ENCODE data around the gene LARGE1.

Gene LARGE1

GRCh38 chr22:33476206-33476605 is 444.1 kb downstream of the LARGE1 start:
- H3K9ac ChIP-seq (ENCODE audit: low read depth, low read length, poor library complexity, severe bottlenecking) = no peak overlapping the region
- H3K27me3 ChIP-seq (ENCODE audit: insufficient read depth, low read length, poor library complexity, severe bottlenecking) = no peaks in the 10 kb centered on the region
- H3K4me2 ChIP-seq (ENCODE audit: low read depth, low read length, poor library complexity, severe bottlenecking) = no peak overlapping the region
- no peak overlapping the region for H2AFZ ChIP-seq (ENCODE audit: low read length)
- no peaks in the 10 kb centered on the region for H3K4me1 ChIP-seq (ENCODE audit: insufficient read depth, low read length, poor library complexity, severe bottlenecking)
- no peaks in the 10 kb centered on the region for H3K9me2 ChIP-seq (replicated peaks; ENCODE audit: low read depth, low read length)
- TF ChIP-seq EZH2phosphoT487 (IDR thresholded peaks at IDR 0.05; ENCODE audit: borderline replicate concordance) (no peak), CTCF (conservative IDR thresholded peaks at IDR 0.05; ENCODE audit: low read length) (no peak)
- no peaks in the 10 kb centered on the region for H3F3A ChIP-seq (ENCODE audit: low read depth)
- H3K79me2 ChIP-seq (ENCODE audit: insufficient read depth, low read length) = no peaks in the 10 kb centered on the region
- H4K20me1 ChIP-seq (ENCODE audit: insufficient read depth, low read length, poor library complexity, severe bottlenecking) = no peaks in the 10 kb centered on the region
- H3K9me3 ChIP-seq (ENCODE audit: insufficient read depth, low read depth, low read length) = peaks cover 6% of the 10 kb centered on the region; the same call in 1 of the 2 replicates
- no peaks in the 10 kb centered on the region for H3K36me3 ChIP-seq (ENCODE audit: insufficient read depth, low read length)
- H3K4me3 ChIP-seq (ENCODE audit: low read length, poor library complexity, severe bottlenecking) = no peak overlapping the region

GRCh38 chr22:33474587-33474986 is 445.7 kb downstream of the LARGE1 start:
- H3K79me2 ChIP-seq (ENCODE audit: insufficient read depth, low read length) = no peaks in the 10 kb centered on the region
- H3K4me2 ChIP-seq (ENCODE audit: low read depth, low read length, poor library complexity, severe bottlenecking) = no peak overlapping the region
- no peak overlapping the region for H2AFZ ChIP-seq (ENCODE audit: low read length)
- TF ChIP-seq CTCF (conservative IDR thresholded peaks at IDR 0.05; ENCODE audit: low read length) = no peak
- TF ChIP-seq EZH2phosphoT487 (IDR thresholded peaks at IDR 0.05; ENCODE audit: borderline replicate concordance) = no peak
- no peaks in the 10 kb centered on the region for H3K9me2 ChIP-seq (replicated peaks; ENCODE audit: low read depth, low read length)
- peaks cover 6% of the 10 kb centered on the region; the same call in 1 of the 2 replicates for H3K9me3 ChIP-seq (ENCODE audit: insufficient read depth, low read depth, low read length)
- no peaks in the 10 kb centered on the region for H3K36me3 ChIP-seq (ENCODE audit: insufficient read depth, low read length)
- H3F3A ChIP-seq (ENCODE audit: low read depth) = no peaks in the 10 kb centered on the region
- H3K4me1 ChIP-seq (ENCODE audit: insufficient read depth, low read length, poor library complexity, severe bottlenecking) = no peaks in the 10 kb centered on the region
- no peak overlapping the region for H3K9ac ChIP-seq (ENCODE audit: low read depth, low read length, poor library complexity, severe bottlenecking)
- no peak overlapping the region for H3K4me3 ChIP-seq (ENCODE audit: low read length, poor library complexity, severe bottlenecking)
- H4K20me1 ChIP-seq (ENCODE audit: insufficient read depth, low read length, poor library complexity, severe bottlenecking) = no peaks in the 10 kb centered on the region
- no peaks in the 10 kb centered on the region for H3K27me3 ChIP-seq (ENCODE audit: insufficient read depth, low read length, poor library complexity, severe bottlenecking)

- H4K20me1 ChIP-seq (ENCODE audit: insufficient read depth, low read length, poor library complexity, severe bottlenecking) = no peaks in the 10 kb centered on the region
- no peaks in the 10 kb centered on the region for H3K9me2 ChIP-seq (replicated peaks; ENCODE audit: low read depth, low read length)
- no peaks in the 10 kb centered on the region for H3F3A ChIP-seq (ENCODE audit: low read depth)
- H3K27me3 ChIP-seq (ENCODE audit: insufficient read depth, low read length, poor library complexity, severe bottlenecking) = no peaks in the 10 kb centered on the region
- TF ChIP-seq CTCF (conservative IDR thresholded peaks at IDR 0.05; ENCODE audit: low read length) (no peak), EZH2phosphoT487 (IDR thresholded peaks at IDR 0.05; ENCODE audit: borderline replicate concordance) (no peak)
- no peak overlapping the region for H3K4me3 ChIP-seq (ENCODE audit: low read length, poor library complexity, severe bottlenecking)
- H2AFZ ChIP-seq (ENCODE audit: low read length) = no peak overlapping the region
- H3K36me3 ChIP-seq (ENCODE audit: insufficient read depth, low read length) = no peaks in the 10 kb centered on the region
- 0 out of 2 replicates have a peak, but pooled peaks cover 2% of the 10 kb centered on the region for H3K9me3 ChIP-seq (ENCODE audit: insufficient read depth, low read depth, low read length)
- no peaks in the 10 kb centered on the region for H3K4me1 ChIP-seq (ENCODE audit: insufficient read depth, low read length, poor library complexity, severe bottlenecking)
- H3K9ac ChIP-seq (ENCODE audit: low read depth, low read length, poor library complexity, severe bottlenecking) = no peak overlapping the region
- H3K79me2 ChIP-seq (ENCODE audit: insufficient read depth, low read length) = no peaks in the 10 kb centered on the region
- H3K4me2 ChIP-seq (ENCODE audit: low read depth, low read length, poor library complexity, severe bottlenecking) = no peak overlapping the region
Measured at GRCh38 chr22:33472462-33473344, 447.6 kb downstream of the LARGE1 start.
